SU-DHL-6 (cell line): ENCODE data around the gene PHF21B.

ENCODE experiments used
- H2AFZ ChIP-seq: fragments of 200-600 bp; sonication (generic); 2 replicates; pipeline ENCODE4 v1.6.1; 2014; ENCODE audit warnings: low read depth, mild to moderate bottlenecking, moderate library complexity, mixed read lengths, antibody characterized with exemption, low read length; ENCODE audit not compliant: severe bottlenecking
- H3F3A ChIP-seq: fragments of 200-600 bp; shearing (Covaris generic); 2 replicates; pipeline ENCODE4 v1.6.0; 2016; ENCODE audit warnings: antibody characterized with exemption, mild to moderate bottlenecking; ENCODE audit not compliant: insufficient read depth
- H3K27ac ChIP-seq: fragments of 200-600 bp; sonication (generic); 2 replicates; pipeline ENCODE4 v1.5.1; 2016; ENCODE audit warnings: low read depth, mild to moderate bottlenecking, low read length, moderate library complexity, mixed read lengths
- H3K27me3 ChIP-seq: fragments of 200-600 bp; sonication (generic), shearing (Covaris generic); 2 replicates; pipeline ENCODE4 v1.6.0; 2014; ENCODE audit warnings: mild to moderate bottlenecking, low read length
- H3K36me3 ChIP-seq: fragments of 200-600 bp; sonication (generic); 2 replicates; pipeline ENCODE4 v1.6.1; 2014; ENCODE audit warnings: mild to moderate bottlenecking, low read length, mixed read lengths
- H3K4me2 ChIP-seq: fragments of 300-600, 200-600 bp; shearing (Covaris generic), sonication (generic); 2 replicates; pipeline ENCODE4 v1.6.0; 2014; ENCODE audit warnings: low read length, low read depth, mild to moderate bottlenecking; ENCODE audit not compliant: poor library complexity, severe bottlenecking
- H3K4me3 ChIP-seq: fragments of 200-600 bp; sonication (generic); 2 replicates; pipeline ENCODE4 v1.5.1; 2014; ENCODE audit warnings: antibody characterized with exemption, low read length, mild to moderate bottlenecking, mixed read lengths; ENCODE audit not compliant: insufficient read depth, poor library complexity, severe bottlenecking
- H3K79me2 ChIP-seq: fragments of 200-600 bp; sonication (generic); 2 replicates; pipeline ENCODE4 v1.6.1; 2014; ENCODE audit warnings: mild to moderate bottlenecking, low read length, moderate library complexity; ENCODE audit not compliant: insufficient read depth
- H3K9ac ChIP-seq: fragments of 200-600 bp; sonication (generic); 2 replicates; pipeline ENCODE4 v1.7.0; 2014; ENCODE audit warnings: mild to moderate bottlenecking, low read length
- H3K9me2 ChIP-seq: fragments of 200-600 bp; sonication (generic); replicated peaks from 2 replicates; pipeline ENCODE4 v1.6.1; 2014; ENCODE audit warnings: low read length; ENCODE audit not compliant: insufficient read depth
- H3K9me3 ChIP-seq: fragments of 200-600 bp; sonication (generic); 2 replicates; pipeline ENCODE4 v1.6.1; 2014; ENCODE audit warnings: low read length, mixed read lengths; ENCODE audit not compliant: insufficient read depth
- H4K20me1 ChIP-seq: fragments of 200-600 bp; sonication (generic); 2 replicates; pipeline ENCODE4 v1.6.1; 2014; ENCODE audit warnings: low read depth, mild to moderate bottlenecking, antibody characterized with exemption, low read length, moderate library complexity, mixed read lengths
- CTCF ChIP-seq: fragments of 200-600 bp; sonication (generic); IDR thresholded peaks from one replicate; pipeline ENCODE4 v1.5.1; 2017; ENCODE audit warnings: antibody characterized with exemption, mild to moderate bottlenecking, low read length, moderate library complexity; ENCODE audit not compliant: insufficient read depth, poor library complexity, severe bottlenecking
- EZH2phosphoT487 ChIP-seq: fragments of 200-600 bp; sonication (generic), shearing (Covaris generic); conservative IDR thresholded peaks from 2 replicates; pipeline ENCODE4 v1.6.1; 2018; ENCODE audit warnings: mild to moderate bottlenecking, antibody characterized with exemption, low read length, moderate library complexity, mixed read lengths

Gene PHF21B

GRCh38 chr22:44996120-44996519 is 13.7 kb downstream of the PHF21B start:
- Histone ChIP-seq H3K36me3 (no peaks in the 10 kb centered on the region), H3K79me2 (peaks cover 19% of the 10 kb centered on the region), H3K9me3 (no peaks in the 10 kb centered on the region), H3K27ac (no peak overlapping the region), H3K27me3 (no peaks in the 10 kb centered on the region), H3K4me3 (no peak overlapping the region), H3K9me2 (no peaks in the 10 kb centered on the region), H3K4me2 (no peak overlapping the region), H2AFZ (no peak overlapping the region), H4K20me1 (no peaks in the 10 kb centered on the region), H3K9ac (no peak overlapping the region), H3F3A (no peaks in the 10 kb centered on the region)
- TF ChIP-seq EZH2phosphoT487 (no peak), CTCF (no peak)

GRCh38 chr22:44995715-44996114 is 14.1 kb downstream of the PHF21B start:
- no peaks in the 10 kb centered on the region for H4K20me1 ChIP-seq
- peaks cover 23% of the 10 kb centered on the region for H3K79me2 ChIP-seq
- H3K4me2 ChIP-seq, result no peak overlapping the region
- H3K9me2 ChIP-seq, result no peaks in the 10 kb centered on the region
- TF ChIP-seq EZH2phosphoT487, result no peak
- no peak for TF ChIP-seq CTCF
- H3K36me3 ChIP-seq, result no peaks in the 10 kb centered on the region
- no peak overlapping the region for H3K9ac ChIP-seq
- no peak overlapping the region for H3K27ac ChIP-seq
- H3F3A ChIP-seq, result no peaks in the 10 kb centered on the region
- no peaks in the 10 kb centered on the region for H3K27me3 ChIP-seq
- H2AFZ ChIP-seq, result no peak overlapping the region
- no peaks in the 10 kb centered on the region for H3K9me3 ChIP-seq
- H3K4me3 ChIP-seq, result no peak overlapping the region

- Histone ChIP-seq H3K27ac (no peak overlapping the region), H3K9ac (no peak overlapping the region), H3K9me3 (no peaks in the 10 kb centered on the region), H3K36me3 (no peaks in the 10 kb centered on the region), H2AFZ (no peak overlapping the region), H4K20me1 (no peaks in the 10 kb centered on the region), H3K4me3 (no peak overlapping the region), H3K79me2 (peaks cover 24% of the 10 kb centered on the region), H3F3A (no peaks in the 10 kb centered on the region), H3K27me3 (no peaks in the 10 kb centered on the region), H3K4me2 (no peak overlapping the region), H3K9me2 (no peaks in the 10 kb centered on the region)
- TF ChIP-seq EZH2phosphoT487, result no peak
- TF ChIP-seq CTCF, result no peak
Measured at GRCh38 chr22:44995105-44995514, 14.7 kb downstream of the PHF21B start.
